ENCODE measurements around the gene FGD2.

- no peak for TF ChIP-seq POLR2A (IDR thresholded peaks at IDR 0.05; ENCODE audit: low read depth, low read length)
- TF ChIP-seq POLR2AphosphoS5 (IDR thresholded peaks at IDR 0.05; ENCODE audit: low read depth, low read length) = no peak
Observed at GRCh38 chr6:37020381-37020780, 14.9 kb downstream of the FGD2 start.
